Stimulated activated CD8-positive, alpha-beta memory T cell treated with anti-CD3 and anti-CD28 coated beads, Interleukin-12 subunit alpha, Interleukin-12 subunit beta, amount 100 ng/mL, for 4 hours (primary cell): Measurements from ENCODE around the gene CDV3.
A peak's percentile ranks its signal among the peaks of the same experiment; 100 is the strongest.

ENCODE experiments used
- DNase-seq: peaks from one replicate; pipeline ENCODE4 v3.0.0-alpha.2; 2020; ENCODE audit warnings: low read depth

Gene CDV3

DNA sequence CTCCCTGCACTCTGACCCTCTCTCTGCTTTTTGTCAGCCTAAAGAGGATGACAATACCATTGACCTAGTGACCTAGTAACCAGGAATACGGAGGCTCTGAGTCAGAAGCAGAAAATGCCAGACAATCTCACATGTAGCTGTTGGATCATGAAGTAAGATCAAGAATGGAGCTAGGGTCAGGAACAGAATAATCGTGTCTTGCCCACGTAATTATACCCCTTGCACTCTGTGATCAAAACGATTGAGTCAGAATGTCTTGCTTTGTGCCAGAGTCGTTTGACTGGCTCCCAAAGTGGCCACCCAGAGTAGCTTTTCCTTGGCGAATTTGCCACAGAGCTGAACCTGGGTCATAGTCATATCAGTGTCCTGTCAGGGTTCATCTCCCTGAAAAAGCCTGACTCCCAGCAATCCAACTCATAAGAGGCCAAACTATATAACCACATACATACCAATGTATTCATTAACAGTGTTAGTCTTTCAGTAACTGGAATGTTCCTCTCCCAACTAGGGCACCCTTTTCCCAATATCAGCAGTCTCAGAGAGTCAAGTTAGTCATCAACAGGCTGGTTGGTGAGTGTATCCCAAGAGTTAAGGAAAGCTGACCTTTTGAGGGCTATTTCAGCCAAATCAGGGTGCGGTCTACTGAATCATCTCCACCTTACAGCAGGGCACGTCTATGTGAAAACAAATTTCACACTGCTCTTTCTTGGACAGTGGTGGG, 5.0 kb upstream of the CDV3 start:
- DNase-seq = no peak

DNA sequence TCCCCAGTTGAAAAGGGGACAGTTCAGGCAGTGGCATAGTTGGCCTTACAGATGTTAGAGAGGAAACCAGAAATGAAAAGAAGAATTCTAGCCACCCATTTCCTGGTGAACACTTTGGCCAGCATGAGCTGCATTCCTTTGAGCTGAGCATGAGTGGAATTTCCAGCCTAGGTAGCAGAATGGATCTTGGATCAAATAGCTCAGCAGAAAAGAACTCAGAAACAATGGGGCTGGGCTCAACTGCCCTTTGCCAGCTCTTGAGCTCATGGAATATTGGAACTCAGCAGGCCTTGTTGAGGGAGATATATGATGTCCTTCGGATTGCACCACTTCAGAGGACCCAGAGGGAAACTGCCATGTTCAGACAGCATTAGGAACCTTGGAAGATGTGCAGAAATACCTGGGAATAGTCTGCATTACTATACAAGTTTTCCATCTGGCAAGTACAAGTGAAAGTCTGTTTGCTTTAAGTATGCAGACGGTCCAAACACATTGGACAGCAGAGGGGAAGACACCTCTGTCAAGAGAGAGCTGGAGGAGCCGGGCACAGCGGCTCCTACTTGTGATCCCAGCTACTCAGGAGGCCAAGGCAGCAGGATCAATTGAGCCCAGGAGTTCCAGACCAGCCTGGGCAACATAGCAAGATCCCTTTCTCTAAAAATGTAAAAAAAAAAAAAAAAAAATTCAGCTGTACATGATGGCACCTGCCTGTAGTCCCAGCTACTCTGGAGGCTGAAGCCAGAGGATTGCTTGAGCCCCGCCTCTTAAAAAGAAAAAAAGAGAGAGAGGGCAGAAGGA, 3.1 kb upstream of the CDV3 start:
- DNase-seq = no peak

DNA sequence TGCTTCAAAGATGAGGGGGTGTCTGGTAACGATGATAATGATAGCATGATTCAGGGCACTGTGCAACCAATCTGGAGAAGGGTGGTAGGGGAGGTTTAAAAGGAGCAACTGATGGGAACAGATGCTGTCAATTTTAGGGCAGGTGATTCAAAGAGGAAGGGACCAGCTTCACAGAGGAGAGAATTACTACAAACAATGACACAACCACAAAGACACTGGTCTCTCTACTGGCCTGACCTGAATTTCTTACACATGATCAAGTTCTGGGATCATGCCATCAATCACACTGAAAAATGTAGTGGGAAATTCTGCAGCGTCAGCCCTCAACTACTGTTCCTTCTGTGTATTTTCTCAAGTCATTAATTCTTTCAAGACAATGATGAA, 2.6 kb upstream of the CDV3 start:
- DNase-seq = no peak

DNA sequence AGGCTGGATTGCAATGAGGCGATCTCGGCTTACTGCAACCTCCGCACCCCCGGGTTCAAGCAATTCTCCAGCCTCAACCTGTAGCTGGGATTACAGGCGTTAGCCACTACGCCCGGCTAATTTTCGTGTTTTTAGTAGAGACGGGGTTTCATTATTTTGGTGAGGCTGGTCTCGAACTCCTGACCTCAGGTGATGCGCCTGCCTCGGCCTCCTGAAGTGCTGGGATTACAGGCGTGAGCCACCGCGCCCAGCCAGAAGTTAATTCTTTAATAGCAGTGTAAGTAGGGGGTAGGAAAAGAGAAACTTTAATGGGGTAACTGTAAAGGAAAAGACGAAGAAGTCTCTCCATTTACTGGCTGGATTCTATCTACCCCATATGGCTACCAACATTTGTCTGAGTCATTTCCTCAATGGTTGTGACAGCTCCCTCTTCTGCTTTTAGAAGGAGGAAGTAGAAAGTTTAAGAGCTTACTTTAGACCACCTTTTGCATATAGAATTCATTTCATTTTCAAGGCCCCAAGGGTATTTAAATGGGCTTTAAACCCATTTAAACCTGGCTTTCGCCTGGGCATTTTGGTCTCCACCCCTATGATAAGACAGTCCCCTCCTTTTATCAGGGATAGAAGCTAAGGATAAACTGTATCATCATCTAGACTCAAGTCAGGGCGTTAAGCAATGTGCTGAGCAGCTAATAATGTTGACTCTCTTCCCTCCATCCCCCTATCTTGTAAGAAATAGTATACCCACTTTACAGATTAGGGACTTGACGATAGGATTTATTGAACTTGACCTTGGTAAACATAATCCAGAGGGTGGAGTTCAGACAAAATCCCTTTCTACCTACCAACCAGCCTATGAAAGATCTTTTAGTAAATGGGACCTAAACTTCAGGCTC, 1.1 kb upstream of the CDV3 start:
- DNase-seq = no peak

DNA sequence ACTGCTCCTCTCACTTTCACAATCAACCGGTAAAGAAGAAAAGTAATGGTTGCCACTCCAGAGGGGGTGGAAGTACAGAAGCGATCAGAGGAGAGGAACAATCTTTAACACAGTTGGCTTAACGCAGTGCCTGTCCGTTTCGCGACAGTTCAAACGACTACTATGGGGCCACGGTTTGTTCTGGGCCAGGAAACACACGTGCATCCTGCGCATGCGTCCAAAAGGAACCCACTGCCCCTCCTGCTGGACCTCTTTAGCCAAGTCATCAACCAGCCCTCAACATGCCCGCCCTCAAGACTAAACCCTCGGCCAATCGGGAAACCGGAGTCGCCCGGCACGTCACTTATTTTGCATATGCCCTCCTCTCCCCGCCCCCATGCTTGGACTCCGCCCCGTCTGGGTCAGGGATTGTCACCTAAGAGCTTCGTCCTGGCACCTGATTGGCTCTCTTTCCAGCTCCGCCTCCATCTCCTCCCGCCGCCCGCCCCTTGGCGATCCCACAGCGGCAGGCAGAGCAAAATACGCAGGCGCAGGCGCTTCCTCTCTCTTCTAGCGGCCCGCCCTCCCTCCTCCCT, 345 bp upstream of the CDV3 start:
- peak; percentile 100 for DNase-seq

DNA sequence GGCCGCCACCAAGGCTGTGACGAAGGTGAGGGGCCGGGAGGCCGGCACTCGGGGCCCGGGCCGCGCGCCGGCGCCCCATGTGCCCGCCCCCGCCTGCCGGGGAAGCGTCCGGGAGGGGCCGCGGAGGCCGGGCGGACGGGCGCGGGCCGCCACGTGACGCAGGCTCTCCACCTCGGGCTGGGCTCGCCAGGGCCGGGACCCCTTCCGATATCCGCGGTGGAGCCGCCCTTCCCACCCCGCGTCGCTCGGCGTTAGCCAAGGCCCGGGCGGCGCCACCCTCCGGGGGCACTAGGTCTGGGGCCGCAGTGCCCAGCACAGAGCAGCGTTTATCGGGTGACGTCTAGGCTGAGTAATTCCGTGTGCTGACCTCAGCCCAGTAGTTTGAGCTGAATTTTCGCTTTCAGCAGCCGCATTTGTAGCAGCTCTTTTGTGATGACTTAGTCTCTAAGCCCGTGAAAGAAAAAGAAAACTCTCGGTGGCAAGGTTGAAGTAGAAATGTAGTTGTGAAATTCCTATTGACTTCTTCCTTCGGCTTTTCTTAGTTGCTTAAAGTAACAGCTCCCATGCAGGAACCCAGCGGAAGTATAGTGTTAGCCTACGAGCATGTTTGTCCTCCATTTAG, 885 bp downstream of the CDV3 start:
- DNase-seq = peak; percentile 65

DNA sequence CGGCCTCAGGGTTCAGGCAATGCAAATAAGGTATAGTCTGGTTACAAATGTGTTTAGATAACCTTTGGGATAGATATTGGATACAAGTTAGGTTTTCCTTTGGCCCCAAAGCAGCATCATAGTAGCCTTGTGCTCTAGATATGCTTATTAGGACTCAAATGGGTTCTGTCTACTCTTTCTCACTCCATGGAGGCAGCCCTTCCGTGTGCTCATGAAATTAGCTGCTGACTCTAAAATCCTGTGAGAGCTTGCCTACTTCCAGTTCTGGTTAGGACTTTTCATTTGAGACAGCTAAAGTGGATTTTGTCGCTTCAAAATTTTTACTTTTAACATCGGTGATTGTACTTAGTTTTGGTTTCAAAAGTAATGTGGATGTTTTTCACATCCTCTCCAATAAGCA, 1.6 kb downstream of the CDV3 start:
- no peak for DNase-seq

DNA sequence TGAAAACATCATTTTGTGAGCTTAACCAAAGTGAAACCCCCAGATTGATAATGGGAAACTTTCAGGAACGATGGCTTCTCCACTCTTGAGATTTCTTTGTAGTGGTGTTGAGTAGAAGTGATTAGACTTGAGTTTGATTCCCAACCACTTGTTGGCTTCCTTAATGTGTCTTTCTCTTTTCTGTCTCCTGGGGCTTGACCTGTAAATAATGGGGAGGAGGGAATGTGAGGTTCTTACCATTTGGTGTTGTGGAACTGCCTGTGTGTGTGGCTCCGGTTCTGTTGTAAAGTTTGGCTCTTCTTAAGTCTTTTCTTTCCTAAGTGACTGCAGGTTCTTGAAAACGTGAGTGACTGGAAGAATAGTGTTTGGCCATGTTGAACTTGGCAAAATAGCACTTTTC, 2.7 kb downstream of the CDV3 start:
- no peak for DNase-seq

DNA sequence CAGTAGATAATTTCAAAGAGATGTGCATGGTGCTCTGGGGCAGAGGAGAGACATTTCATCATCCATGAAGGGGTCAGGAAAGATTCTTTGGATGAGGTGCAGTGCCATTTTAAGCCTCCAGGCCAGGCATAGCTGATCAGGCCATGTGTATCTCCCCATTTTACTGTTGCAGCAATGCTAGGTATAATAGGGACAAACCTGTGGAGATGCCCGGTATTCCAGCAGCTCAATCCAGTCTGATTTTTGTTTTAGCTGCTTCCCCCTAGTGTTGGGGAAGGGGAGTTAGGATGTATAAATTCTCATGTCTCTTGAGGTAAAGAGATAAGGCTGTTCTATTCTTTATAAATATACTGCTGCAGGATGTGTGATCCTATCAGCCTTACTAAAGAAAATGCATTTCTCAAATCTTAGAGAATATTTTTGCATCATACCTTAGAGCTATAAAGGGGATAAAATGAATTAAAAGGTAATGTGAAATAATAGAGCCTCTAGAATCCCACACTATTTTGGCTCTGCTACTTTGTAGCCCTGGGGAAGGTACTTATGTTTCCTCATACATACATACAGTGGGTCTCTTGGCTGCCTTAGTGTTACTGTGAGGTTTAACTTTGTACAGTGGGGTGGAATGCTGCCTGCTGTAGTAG, 5.2 kb downstream of the CDV3 start:
- no peak for DNase-seq

DNA sequence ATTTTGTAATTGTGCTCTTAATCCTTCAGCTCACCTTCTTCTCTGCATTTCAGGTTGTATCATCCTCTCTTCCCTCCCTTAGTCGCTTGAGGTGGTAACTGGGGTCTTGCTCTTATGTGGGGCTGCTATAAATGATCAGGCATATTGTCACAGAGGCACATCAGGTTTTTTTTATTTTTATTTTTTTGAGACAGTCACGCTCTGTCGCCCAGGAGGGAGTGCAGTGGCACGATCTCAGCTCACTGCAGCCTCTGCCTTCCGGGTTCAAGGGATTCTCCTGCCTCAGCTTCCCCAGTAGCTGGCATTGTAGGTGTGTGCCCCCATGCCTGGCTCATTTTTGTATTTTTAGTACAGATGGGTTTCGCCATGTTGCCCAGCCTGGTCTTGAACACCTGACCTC, 9.9 kb downstream of the CDV3 start:
- DNase-seq = no peak

DNA sequence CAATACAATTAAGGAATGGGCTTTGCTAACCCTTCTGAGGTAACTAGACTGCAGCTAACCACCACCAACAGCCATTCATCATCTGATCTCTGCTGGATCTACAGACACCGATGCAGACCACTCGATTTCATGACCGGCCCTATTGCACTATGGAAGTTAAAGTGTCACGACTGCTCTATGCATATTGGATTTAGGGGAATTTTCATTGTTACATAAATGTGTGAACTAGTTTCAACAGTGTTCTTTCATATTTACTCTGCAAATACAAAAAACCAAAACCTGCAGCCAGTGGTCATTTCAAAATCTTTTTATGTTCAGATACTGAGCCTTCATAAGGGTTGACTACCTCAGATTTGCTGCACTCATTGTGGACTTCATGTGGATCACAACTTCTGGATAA, 14.5 kb downstream of the CDV3 start:
- DNase-seq = no peak

DNA sequence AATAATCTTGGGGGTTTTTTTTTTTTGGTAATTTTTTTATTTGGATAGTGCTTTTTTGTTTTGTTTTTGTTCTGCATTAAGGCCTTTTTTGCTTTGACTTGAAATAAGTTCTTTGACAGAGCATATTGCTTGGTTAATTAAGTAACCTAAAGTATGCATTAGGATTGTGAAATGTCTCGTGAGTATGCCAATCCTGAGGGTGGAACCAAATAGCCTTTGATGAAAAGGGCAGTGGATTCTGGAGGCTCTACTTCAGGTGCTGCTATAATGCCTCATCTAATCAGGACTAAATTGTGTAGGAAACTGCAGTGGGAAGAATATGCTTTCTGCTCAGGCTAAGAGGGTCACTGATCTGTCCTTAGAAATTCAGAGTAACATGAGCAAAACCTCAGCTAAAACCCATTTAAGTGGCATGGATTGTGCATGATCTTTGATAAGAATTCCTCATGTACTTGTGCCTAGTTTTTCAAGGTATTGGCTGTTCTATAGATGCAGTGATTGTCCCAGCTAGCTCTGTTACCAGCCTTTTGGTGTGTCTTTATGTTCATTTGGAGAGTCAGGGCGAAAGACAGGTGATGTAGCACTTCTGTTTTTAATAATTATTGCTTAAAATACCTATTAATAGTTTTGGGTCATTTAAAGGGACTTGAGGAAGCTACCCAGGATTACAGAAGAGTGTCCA, 15.4 kb downstream of the CDV3 start:
- no peak for DNase-seq

DNA sequence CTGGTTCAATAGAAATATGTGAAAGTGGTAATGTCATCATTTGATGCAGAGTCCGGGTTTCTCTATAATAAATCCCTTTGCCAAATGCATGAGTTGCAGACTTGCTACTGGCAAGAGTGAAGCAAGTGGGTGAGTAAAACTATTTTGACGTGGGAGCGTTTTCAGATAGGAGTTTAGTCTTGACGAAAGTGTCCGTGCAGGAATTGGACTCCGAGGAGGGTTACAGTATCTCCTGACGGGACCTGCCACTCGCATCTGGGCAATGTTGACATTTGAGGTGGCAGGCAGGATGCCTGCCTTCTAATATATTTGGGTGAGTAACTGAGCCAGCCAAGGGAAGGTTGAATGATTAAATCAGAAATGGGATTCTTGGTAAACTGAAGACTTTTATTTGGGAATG, 16.0 kb downstream of the CDV3 start:
- DNase-seq = no peak

DNA sequence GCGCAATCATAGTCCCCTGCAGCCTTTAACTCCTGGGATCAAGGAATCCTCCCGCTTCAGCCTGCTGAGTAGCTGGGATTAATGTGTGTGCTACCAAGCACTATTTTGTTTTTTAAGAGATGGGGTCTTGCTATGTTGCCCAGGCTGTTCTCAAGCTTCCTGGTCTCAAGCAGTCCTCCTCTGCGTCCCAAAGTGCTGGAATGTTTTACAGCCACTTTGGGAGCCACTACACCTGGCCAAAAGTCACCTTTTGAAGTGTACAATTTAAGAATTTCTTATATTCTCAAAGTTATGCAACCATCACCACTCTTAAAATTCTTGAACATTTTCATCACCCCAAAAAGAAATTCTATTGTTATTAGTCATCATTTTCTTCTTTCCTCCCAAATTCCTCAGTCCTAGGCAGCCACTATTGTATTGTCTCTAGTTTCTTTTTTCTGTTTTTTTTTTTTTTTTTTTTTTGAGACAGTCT, 17.8 kb downstream of the CDV3 start:
- DNase-seq = no peak

DNA sequence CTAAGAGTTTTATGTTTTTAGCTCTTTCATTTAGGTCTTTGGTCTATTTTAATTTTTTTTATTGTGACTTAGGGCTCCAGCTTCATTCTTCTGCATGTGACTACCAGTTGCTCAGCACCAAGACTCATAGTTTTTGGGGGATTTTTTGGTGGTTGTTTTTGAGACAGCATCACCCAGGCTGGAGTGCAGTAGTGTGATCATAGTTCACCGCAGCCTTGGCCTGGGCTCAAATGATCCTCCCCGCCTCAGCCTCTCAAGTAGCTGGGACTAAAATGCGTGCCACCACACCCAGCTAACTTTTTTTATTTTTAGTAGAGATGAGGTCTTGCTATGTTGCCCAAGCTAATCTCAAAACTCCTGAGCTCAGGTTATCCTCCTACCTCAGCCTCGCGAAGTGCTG, 19.4 kb downstream of the CDV3 start:
- DNase-seq = no peak

DNA sequence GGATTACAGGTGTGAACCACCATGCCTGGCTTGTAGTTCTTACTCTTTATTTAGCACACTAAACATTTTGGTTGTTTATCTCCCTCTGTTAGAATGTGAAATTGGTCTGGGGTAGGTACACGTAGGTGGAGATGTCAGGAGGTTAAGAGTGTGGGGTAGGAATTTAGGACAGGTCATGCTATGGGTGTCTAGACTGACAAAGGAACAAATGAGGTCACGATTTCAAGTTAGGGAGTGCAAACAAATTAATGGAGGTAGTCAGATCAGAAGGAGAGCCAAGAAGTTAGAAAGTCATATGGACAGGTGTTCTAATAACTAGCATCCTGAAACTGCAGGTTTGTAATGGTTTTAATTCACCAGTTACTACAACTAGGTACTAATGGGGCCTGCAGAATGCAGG, 19.8 kb downstream of the CDV3 start:
- no peak for DNase-seq

DNA sequence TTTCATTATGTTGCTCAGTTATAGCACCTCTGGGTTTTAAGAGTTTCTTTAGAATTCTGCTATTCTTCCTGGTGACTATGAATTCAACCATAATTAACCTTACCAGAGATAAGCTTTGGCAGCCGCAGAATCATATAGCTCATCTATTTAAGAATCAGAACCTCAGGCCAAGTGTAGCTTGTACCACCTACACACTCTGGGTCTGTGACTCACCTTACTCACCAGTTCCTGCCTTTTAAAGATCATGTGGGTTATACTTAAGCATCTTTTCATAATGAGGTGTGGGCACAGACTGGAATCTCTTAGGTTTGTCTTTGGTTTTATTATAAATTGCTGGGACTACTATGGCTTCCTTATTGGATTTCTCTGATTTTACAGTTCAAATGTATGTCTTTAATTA, 21.9 kb downstream of the CDV3 start:
- no peak for DNase-seq

DNA sequence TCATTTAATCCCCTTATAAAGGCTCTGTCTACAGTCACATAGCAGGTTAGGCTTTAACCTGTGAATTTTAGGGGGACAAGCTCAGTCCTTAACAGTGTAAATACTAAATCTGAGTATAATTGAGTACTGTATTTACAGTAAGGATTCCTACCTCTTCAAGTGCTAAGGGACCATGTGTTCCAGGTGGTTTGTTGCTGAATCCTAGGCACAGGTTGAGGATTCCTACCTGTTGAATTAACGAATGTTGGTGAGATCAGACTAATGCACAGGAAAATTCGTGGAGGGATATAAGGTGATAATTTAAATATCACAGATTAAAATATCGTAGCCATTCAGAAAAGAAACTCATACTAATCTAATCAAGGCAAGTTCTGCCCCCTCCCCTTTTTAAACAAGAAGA, 24.9 kb downstream of the CDV3 start:
- no peak for DNase-seq

DNA sequence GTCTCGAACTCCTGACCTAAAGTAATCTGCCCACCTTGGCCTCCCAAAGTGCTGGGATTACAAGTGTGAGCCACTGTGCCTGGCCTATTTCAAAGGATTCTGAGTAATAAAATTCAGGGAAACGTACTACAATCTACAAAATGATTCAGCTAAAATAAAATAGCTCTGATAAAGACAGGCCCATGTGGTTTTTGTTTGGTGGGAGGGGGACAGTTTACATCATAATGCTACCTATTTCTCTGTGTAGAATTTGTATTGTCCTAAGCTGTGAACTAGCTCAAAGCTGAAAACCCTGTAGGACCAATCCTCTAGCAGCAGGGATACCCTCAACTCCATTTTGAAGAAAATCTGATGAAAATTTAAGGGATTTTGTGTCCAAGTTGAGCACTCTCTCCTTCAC, 25.8 kb downstream of the CDV3 start:
- no peak for DNase-seq

DNA sequence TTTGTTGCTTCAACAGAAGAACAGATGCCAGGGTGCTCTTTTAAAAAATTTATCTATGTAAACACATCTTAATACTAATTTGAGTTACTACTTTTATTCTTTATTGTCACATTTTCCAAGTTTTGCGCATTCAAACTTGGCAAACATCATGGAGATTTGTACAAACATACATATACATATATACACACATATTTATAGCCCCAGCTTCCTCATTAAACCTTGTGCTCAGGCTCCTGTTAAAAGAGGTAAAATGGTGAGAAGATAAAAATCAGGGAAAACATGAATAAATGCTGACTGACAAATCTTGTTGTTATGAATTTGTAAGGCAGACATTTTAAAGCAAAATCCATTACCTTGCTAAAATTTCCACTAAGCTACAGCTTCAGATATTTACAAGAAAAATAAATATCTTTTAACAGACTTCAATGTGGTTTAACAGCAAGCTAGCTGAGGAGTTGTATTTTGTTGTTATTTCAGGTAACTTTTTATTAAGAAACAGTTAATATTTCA, 27.1 kb downstream of the CDV3 start:
- DNase-seq = no peak

DNA sequence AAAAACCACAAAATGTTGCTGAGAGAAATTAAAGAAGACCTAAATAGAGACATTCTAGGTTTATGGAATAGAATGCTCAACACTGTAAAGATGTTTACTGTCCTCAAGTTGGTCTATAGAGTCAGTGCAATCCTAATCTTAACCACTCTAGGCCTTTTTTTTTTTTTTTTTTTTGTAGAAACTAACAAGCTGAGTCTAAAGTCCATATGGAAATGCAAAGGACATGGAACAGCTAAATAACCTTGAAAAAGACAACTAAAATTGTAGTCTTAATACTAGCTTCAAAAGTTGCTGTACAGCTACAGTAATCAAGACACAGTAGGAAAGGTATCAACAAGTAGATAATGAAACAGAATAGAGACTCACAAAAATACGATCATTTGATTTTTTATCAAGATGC, 32.9 kb downstream of the CDV3 start:
- DNase-seq = no peak
